Prostate gland (tissue), 2 donors: ENCODE data around the gene IL17D.

Experiments
- POLR2A ChIP-seq: fragments of 450-650 bp; IDR thresholded peaks from one replicate; pipeline ENCODE4 v1.6.1; 2016; ENCODE audit warnings: antibody characterized with exemption, mild to moderate bottlenecking
- POLR2AphosphoS5 ChIP-seq: sonication (generic); formaldehyde crosslinking; IDR thresholded peaks from one replicate; pipeline ENCODE4 v1.6.1; 2017; ENCODE audit warnings: antibody characterized with exemption
- TF ChIP-seq, protein P1 (sequence below), 4 experiments: fragments of 200-600 bp in 2 of 4; fragments of 450-650 bp in 2 of 4; sonication (generic) in 2 of 4; IDR thresholded peaks; 1 replicate in 3 of 4; 2 replicates in 1 of 4; pipeline ENCODE4 v1.5.1; 2016 to 2019; ENCODE audit warnings: antibody characterized with exemption in 4 of 4, mild to moderate bottlenecking in 2 of 4, moderate library complexity in 2 of 4

GRCh38 chr13:20658451-20659040, 45.0 kb upstream of the IL17D start:
- TF ChIP-seq, protein P1, sequence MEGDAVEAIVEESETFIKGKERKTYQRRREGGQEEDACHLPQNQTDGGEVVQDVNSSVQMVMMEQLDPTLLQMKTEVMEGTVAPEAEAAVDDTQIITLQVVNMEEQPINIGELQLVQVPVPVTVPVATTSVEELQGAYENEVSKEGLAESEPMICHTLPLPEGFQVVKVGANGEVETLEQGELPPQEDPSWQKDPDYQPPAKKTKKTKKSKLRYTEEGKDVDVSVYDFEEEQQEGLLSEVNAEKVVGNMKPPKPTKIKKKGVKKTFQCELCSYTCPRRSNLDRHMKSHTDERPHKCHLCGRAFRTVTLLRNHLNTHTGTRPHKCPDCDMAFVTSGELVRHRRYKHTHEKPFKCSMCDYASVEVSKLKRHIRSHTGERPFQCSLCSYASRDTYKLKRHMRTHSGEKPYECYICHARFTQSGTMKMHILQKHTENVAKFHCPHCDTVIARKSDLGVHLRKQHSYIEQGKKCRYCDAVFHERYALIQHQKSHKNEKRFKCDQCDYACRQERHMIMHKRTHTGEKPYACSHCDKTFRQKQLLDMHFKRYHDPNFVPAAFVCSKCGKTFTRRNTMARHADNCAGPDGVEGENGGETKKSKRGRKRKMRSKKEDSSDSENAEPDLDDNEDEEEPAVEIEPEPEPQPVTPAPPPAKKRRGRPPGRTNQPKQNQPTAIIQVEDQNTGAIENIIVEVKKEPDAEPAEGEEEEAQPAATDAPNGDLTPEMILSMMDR (IDR thresholded peaks at IDR 0.05), result no peak
- TF ChIP-seq POLR2AphosphoS5, result no peak
- no peak for TF ChIP-seq POLR2A
